Iris pigment epithelial cell (primary cell): ENCODE data around the gene SLC25A28.
"Not testable (repeated sequence)": the region's sequence is repeated elsewhere in the genome, so short reads cannot be mapped to it uniquely, and the experiment has no call there.

Source experiments
- DNase-seq: peaks from one replicate; pipeline ENCODE4 v3.0.0-alpha.2; 2011; ENCODE audit warnings: low read depth

SLC25A28 gene

DNA sequence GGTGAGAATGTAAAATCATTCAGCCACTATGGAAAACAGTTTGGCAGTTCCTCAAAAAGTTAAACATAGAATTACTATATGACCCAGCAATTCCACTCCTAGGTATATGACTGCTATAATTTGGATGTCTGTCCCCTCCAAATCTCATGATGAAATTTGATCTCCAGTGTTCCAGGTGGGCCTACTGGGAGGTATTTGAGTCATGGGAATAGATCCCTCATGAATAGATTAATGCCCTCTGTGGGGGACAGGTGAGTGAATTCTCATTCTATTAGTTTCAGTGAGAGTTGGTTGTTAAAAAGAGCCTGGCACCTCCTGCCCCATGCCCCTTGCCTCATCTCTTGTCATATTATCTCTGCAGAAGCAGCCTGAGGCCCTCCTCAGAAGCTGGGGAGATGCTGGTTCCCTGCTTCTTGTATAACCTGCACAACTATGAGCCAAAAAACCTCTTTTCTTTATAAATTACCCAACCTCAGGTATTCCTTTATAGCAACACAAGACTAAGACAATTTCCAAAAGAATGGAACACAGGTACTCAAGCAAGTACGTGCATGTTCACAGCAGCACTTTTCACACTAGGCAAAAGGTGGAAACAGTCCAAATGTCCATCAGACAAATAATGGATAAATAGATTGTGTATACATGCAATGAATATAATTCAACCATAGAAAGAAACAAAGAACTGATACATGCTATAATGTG is 8.8 kb upstream of the SLC25A28 start:
- no peak for DNase-seq

DNA sequence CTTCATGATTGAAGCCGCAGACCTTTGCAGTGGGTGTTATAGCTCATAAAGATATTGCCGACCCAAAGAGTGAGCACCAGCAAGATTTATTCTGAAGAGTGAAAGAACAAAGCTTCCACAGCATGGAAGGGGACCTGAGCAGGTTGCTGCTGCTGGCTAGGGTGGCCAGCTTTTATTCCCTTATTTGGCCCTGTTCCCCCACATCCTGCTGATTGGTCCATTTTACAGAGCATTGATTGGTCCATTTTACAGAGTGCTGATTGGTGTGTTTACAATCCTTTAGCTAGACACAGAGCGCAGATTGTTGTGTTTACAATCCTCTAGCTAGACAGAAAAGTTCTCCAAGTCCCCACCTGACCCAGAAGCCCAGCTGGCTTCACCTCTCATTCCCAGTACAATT is 4.9 kb upstream of the SLC25A28 start:
- not testable (repeated sequence) for DNase-seq

DNA sequence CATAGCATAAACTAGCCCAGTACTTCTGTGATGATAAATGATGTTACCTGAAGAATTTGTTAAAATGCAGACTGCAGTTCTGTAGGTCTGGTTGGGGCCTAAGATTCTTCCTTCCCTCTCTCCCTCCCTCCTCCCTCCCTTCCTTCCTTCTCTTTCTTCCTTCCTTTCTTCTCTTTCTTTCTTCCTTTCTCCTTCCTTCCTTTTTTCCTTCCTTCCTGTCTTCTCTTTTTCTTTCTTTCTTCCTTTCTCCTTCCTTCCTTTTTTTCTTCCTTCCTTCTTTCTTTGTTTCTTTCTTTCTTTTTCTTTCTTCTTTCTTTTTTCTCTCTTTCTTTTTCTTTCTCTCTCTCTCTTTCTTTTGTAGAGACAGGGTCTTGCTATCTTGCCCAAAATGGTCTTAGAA is 3.7 kb upstream of the SLC25A28 start:
- DNase-seq: no peak

DNA sequence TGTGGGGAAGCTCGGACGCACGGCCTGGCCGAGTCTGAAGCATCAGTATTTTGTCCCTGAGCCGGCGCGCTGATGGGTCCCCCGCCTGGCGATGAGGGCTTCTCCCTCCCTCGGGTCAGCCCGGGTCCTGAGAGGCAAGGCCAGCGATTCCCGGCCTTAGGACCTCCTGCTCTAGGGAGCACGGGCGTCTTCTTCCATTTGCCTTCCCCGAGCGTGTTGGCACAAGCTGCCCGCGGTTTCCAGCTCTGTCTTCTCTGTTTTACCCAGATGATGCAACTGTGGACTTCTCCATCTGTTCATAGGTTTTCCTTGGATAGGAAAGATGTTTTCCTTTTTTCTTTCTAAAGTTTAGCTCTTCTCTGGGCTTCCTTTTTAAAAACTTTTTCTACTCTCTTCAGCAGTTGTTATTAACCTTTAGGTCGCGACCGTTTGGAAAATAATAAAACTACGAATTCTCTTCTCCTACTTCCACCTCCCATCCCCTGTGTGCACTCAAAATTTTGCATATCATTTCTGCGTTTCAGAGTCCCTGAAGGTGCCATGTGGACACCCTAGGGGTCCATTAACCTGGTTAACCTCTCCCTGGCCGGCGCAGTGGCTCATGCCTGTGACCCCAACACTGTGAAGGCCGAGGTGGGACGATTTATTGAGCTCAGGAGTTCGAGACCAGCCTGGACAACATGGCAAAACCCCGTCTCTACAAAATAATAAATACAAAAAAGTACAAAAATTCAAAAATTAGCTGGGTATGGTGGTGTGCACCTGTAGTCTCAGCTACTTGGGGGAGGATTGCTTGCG is 1.4 kb upstream of the SLC25A28 start:
- no peak for DNase-seq

DNA sequence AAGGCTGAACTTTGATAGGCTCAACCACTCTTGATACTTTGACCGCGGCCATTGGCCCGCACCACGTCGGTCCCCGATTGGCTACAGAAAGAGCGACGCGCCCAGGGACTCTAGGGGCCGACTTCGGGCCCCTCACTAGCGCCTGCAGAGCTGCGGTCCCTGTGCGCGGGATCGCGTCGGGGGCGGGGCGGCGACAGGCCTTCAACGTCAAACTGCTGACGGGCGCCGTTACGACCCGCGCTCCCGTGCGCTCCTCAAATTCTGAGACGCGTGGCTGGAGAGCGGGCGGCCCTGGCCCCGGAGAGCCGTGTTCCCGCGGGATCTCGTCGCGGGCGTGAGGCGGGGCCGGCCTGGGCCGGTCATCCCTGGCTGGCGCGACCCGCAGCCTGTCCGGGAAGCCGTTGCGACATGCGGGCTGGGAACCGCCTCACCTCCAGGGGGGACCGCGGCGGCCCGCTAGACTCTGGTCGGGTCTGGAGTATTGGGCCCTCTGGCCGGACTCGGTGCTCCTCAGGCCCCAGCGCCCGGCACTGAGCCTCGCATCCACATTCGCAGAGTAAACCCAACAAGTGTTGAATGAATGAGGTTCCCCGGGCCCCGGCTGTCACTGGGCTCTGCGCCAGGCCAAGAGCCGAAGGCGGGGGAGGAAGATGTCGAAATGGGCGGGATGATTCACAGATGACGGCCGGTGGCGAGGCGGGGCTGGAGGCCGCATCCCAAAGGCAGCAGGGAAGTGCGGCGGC is 643 bp upstream of the SLC25A28 start:
- DNase-seq: peak; percentile 94

DNA sequence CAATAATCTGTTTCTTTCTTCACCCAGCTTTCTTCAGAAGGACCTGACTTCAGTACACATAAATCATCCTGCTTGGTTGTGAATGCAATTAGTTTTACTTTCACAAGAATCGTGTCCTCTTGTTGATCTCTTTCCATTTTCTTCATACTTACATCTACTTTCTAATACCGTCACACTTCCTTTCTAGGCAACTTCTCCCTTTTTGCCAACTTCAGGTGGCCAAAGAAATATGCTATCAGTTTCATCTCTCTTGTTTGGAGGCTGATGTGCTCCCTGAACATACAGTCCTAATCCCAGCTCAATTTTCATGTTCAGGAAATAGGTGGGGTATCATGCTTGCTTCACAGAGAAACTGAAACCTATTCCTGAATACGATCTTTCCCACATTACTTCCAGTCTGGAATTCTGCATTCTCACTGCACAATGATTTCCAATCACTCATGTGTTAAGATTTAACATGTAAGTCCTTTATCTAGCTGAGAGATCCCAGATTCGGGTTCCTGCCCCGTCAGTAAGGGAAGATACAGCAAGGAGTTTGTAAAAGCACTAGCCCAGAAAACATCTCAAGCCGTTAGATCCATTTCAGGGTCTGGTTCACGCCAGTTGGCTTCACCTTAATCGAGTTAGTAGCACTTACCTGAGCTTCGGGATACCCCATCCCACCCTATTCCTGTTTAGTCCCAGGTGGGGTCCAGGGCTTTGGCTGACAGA is 994 bp downstream of the SLC25A28 start:
- DNase-seq: peak; percentile 33

DNA sequence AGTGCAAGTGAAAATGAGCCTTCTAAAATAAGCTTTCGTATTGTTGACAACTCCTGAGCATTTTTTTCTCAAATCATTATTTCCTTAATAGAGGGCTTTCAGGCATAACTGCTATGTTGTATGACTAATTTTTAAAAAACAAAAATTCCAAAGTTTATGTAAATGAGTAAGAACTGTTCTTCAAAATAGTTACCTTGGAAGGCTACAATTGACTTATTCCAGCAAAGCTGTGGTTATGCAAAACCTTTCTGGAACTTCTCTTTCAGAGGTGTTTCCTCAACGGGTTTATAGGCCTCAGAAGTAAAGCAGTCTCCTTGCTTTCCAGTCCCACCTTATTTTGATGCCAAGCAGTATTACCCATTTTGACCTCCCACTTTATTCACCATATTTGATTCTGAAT is 2.5 kb downstream of the SLC25A28 start:
- DNase-seq: no peak

DNA sequence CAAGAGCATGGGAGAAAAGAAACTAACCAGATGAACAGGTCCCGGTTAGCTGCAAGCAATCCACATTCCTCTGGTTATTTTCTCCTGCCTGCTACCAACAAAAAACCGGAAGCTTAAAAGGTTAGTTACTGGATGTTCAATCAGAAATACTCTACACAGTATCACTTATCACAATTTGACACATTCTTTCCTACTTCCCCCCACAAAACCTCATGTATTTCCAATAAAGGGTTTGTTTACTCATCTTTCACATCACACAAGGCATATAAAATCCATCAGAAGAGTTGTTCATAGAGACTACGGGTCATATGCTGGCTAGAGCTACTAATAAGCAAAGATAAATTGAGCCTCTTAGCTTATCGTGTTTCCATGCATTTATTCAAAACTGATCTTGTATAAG is 4.8 kb downstream of the SLC25A28 start:
- DNase-seq: no peak

DNA sequence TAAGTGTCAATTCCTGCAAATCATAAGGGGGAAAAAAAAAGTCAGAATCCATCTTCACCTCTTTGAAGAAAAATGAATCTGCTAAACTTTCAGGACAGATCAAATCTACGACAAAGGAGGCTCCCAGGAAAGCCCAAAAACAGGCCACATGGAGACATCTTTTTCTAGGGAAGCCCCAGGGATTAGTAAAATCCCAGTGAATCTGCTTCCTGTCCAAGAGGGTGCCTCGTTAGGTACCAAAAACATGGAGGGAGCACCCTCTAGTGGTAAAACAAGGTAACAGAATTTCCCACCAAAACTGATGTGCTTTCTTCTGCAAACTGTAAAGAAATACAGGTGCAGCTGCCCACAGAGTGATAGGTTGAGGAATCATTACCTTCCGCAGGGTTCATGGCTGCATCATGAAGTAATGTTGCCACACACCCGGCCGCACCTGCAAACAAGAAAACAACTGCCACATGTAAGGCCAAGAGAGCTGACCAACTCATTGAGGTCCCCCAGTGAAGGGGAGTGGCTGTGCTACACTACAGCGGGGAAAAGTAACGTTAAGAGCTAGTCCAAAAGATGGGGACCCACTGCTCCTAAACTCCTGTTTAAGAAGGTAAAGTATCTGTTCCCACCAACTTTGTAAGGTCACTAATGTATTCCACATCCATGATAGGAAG is 7.9 kb downstream of the SLC25A28 start:
- DNase-seq: peak; percentile 56

DNA sequence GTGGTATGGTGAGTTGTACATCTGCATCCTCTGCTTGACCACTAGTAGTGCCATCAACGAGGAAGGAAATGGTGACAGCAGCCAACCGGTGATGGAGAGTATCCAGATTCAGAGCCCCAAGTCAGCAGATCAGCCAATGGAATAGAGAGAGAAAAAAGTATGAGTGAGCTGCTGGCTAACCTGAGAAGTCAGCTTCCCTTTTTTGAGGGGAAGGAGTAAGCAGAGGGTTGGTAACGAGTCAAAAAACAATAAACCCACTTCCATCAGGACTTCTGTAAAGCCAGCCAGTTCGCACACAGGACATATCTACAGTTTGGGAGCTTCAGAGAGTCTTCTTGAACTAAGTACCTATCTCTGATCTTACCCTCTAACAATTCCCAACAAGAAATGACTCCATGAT is 8.9 kb downstream of the SLC25A28 start:
- no peak for DNase-seq

DNA sequence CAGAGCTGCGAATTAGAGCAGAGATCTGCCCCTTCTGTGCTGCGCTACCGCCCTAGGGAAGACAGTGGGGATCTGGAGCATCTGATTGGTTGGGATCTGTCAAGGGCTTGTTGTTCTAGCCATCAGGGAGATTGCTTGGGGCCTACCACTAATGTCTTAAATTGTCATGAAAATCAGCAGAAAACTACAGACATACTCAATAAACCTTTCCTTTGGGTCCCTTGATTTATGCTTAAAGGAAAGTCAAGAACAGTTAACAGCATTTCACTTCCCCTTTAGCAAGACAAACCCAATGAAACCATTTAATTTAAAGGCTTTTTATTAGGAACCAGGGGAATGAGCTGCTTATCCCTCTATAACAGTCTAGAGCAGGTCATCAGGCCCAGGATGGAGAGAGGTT is 10.0 kb downstream of the SLC25A28 start:
- no peak for DNase-seq

DNA sequence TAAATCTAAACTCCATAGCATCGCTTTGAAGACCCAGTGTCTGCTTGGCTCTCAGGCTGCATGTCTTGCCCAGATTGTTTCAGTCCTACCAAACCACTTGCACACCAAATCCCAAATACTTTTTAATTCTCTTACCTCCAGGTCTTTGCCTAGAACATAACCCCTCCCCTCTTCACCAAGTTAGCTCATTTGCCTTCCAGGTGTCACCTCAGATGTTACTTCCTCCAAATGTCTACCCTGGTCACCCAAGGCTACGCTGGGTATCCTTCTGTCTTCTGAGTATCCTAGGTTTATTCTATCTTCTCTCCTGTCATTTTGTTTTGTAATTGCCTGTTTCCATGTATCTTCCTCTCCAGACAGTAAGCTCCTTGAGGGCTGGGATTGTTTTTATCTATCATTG is 11.1 kb downstream of the SLC25A28 start:
- no peak for DNase-seq

DNA sequence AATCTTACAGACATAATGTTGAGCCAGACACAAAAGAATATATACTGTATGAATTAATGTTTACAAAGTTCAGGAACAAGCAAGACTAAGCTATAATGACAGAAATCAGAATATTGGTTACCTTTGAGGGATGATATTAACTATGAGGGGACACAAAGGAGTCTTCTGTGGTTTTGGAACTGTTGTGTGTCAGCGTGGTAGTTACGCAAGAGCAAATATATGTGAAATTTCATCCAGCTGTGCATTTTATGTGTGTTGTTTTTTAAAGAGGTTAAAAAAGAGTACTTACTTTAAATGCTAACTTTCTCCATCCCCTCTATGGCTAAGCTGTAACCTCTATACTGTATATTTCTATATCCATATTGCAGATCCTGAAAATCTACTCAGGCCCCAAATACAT is 14.9 kb downstream of the SLC25A28 start:
- DNase-seq: no peak

DNA sequence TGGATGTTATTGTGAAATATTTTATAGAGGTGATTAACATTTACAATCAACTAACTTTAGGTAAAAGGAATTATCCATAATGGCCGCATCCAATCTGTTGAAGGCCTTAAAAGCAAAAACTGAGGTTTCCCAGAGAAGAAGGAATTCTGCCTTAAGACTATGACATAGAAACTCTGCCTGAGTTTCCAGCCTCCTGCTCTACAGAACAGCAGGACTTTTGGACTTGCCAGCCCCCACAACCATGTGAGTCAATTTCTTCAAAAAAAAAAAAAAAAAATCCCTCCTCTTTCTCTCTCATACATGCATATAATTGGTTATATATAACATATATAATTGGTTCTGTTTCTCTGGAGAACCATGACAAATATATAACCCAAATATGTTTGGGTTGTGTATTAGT is 15.4 kb downstream of the SLC25A28 start:
- DNase-seq: no peak

DNA sequence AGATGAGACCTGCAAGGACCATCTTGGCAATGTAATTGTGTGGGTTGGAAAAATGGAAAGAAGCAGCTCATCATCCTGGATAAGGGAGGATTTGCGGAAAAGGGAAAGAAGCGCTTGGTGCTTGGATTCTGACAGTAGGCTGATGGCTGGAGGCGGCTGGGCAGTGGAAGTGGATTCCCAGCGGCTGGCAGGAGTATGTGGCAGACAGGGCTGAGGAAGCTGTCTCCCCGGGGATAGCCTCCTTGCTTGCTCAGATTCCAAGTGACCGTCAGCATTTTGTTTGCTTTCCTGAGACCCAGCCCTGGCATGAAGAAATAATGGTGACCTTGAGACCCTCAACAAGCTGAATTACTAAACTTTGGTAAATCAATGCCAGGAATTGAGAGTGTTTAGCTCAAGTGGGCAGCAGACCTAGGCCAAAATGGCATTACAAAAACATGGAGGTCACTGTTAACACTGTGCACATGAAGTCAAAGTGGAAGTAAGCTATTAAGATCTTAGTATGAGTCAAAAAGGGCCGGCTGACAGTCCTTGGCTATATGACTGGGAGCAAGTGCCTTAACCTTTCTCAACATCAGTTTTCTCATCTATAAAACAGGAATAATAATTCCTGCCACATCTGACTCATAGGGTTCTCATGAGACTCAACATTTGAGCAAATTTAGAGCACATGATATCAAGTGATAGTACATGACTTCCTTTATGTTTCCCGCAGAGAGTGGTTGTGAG is 21.3 kb downstream of the SLC25A28 start:
- DNase-seq: no peak

DNA sequence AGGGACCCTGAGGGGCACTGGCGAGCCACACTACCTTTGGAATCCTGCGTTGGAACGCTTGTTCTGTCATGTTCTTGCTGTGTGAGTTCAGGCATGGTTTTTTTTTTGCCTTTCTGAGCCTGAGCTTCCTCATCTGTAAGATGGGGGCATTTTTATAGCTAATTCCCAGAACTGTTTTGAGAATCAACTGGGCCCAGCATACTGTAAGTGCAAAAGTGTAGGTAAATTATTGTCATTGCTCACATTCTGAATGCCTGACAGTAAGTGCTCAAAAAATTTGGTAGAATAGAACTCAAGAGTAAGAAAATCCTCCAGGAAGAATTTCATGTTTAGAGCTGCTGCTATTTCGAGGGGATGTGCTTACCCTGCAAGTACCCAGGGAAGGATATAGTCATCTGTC is 22.2 kb downstream of the SLC25A28 start:
- no peak for DNase-seq

DNA sequence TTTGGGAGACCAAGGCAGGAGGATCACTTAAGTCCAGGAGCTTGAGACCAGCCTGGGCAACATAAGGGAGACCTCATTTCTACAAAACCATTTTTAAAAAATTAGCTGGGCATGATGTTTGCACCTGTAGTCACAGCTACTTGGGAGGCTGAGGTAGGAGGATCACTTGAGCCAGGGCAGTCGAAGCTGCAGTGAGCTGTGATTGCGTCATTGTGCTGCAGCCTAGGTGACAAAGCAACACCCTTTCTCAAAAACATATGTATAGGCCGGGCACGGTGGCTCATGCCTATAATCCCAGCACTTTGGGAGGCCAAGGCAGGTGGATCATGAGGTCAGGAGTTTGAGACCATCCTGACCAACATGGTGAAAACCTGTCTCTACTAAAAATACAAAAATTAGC is 23.5 kb downstream of the SLC25A28 start:
- not testable (repeated sequence) for DNase-seq

DNA sequence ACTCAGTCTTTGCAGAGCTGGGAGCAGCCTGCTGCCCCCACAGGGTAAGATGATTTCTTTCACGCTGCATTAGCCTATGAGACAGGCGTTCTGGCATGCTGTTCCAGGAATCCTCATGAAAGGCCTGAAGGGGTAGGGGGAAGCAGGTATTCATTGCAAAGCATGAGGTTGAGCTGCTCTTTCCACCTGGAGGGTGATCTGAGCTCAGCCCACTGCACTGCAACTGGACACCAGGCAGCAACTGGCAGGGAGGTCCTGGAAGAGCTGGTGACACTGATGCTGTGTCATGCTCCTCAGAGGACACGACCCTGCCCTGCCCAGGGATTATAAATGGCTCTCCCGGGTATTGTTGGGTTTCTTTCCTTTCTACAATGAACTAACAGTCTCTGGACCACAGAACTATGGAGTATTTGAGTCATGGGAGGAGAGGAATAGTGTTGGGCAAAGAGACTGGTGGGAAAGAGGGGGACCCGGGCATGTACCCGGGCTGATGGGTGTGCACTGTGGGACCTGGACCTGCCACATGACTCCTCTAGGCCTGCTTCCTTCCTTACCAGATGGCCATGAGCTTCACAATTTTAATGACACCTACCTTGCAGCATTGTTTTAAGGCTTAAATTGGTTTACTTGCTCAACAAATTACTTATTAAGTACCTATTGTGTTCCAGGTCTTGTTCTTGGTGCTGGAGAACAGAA is 24.3 kb downstream of the SLC25A28 start:
- DNase-seq: no peak

DNA sequence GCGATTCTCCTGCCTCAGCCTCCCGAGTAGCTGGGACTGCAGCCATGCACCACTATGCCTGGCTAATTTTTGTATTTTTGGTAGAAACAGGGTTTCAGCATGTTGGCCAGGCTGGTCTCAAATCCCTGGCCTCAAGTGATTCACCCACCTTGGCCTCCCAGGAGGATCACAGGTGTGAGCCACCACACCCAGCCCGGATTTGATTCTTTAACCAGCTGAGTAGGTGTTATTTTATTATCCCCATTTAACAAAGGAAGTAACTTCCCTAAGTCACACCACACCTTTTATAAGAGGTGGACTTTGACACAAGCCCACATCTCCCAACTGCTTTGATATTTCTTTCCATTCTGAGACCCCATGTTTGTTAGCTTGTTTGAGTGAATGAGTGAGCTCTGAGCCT is 25.0 kb downstream of the SLC25A28 start:
- no peak for DNase-seq

DNA sequence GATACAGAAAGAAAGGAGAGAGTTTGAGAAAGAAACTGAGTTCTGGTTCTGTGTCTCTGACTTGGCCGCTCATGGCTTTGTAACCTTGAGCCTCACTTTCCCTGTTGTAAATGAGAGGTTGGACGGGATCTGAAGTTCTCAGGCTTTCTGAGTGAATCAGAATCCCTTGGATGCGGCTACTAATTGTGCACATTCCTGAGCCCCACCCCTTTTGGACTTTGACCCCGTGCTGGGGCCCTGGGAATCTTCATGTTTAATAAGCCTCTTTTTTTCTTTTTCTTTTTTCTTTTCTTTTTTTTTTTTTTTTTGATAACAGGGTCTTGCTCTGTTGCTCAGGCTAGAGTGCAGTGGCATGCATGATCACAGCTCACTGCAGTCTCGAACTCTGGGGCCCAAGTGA is 26.9 kb downstream of the SLC25A28 start:
- DNase-seq: no peak

DNA sequence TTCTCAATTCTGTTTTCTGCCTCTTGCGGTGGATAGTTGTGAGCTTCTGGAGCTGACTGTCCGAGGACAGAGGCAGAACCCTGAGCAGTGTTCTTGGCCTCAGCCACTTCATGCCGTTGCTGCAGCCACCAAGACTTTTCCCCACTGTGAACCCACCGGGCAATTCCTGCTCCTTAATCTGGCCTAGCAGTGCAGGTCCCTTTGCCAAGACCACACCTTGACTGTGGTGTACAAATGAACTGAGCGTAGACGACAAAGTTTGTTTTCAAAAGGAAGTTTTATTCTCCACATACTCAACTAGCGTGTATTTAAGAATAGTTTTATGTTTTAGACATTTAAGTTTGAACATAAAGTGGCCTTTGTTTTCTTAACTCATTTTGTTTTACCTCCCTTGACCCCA is 29.4 kb downstream of the SLC25A28 start:
- DNase-seq: no peak
